Measurements from ENCODE around the gene NIT2.

DNA sequence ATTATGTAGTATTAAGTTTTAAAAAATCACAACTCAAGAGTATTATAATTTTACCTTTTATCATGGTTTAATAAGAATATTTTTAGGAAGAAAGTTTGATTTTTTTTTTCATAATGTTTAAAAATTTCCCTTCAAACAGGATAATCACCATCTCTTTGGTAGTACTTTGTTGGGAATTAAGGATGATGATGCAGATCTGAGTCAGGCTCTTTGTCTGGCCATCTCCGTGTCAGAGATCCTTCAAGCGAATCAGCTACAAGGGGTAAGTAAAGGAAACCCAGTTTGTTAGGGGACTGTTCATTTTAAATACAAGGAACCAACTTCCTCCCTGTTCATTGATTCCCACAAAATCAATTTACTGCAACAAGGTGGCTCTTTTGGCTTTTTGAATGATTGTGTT, 36.8 kb upstream of the NIT2 start:
- TF ChIP-seq POLR2A (IDR thresholded peaks at IDR 0.05; ENCODE audit: low read depth, low read length) (no peak), MAZ (IDR thresholded peaks at IDR 0.05; ENCODE audit: borderline replicate concordance, low read depth, low read length) (no peak), NFE2L2 (IDR thresholded peaks at IDR 0.05; ENCODE audit: low read depth, low read length) (no peak)
- TF ChIP-seq, protein P1, sequence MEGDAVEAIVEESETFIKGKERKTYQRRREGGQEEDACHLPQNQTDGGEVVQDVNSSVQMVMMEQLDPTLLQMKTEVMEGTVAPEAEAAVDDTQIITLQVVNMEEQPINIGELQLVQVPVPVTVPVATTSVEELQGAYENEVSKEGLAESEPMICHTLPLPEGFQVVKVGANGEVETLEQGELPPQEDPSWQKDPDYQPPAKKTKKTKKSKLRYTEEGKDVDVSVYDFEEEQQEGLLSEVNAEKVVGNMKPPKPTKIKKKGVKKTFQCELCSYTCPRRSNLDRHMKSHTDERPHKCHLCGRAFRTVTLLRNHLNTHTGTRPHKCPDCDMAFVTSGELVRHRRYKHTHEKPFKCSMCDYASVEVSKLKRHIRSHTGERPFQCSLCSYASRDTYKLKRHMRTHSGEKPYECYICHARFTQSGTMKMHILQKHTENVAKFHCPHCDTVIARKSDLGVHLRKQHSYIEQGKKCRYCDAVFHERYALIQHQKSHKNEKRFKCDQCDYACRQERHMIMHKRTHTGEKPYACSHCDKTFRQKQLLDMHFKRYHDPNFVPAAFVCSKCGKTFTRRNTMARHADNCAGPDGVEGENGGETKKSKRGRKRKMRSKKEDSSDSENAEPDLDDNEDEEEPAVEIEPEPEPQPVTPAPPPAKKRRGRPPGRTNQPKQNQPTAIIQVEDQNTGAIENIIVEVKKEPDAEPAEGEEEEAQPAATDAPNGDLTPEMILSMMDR (conservative IDR thresholded peaks at IDR 0.05; ENCODE audit: low read depth, low read length): no peak
- TF ChIP-seq, protein P2, sequence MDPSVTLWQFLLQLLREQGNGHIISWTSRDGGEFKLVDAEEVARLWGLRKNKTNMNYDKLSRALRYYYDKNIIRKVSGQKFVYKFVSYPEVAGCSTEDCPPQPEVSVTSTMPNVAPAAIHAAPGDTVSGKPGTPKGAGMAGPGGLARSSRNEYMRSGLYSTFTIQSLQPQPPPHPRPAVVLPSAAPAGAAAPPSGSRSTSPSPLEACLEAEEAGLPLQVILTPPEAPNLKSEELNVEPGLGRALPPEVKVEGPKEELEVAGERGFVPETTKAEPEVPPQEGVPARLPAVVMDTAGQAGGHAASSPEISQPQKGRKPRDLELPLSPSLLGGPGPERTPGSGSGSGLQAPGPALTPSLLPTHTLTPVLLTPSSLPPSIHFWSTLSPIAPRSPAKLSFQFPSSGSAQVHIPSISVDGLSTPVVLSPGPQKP (IDR thresholded peaks at IDR 0.05; ENCODE audit: borderline replicate concordance, low read depth, low read length): no peak
- TF ChIP-seq, protein P3, sequence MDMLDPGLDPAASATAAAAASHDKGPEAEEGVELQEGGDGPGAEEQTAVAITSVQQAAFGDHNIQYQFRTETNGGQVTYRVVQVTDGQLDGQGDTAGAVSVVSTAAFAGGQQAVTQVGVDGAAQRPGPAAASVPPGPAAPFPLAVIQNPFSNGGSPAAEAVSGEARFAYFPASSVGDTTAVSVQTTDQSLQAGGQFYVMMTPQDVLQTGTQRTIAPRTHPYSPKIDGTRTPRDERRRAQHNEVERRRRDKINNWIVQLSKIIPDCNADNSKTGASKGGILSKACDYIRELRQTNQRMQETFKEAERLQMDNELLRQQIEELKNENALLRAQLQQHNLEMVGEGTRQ (IDR thresholded peaks at IDR 0.05; ENCODE audit: low read depth, low read length): no peak
